OCI-LY3 (cell line): ENCODE measurements around the gene EDRF1.

Experiments
- CTCF ChIP-seq: fragments of 200-600, 300-600 bp; sonication (generic); IDR thresholded peaks from 2 replicates; pipeline ENCODE4 v1.5.1; 2014; ENCODE audit warnings: antibody characterized with exemption, low read length, low read depth
- EZH2phosphoT487 ChIP-seq: fragments of 200-600 bp; shearing (Covaris generic); IDR thresholded peaks from 2 replicates; pipeline ENCODE4 v1.6.1; 2018; ENCODE audit warnings: antibody characterized with exemption, mixed run types, low read depth

- TF ChIP-seq CTCF (no peak), EZH2phosphoT487 (no peak)
Measured at GRCh38 chr10:125769175-125769574, 49.7 kb downstream of the EDRF1 start.
